Peyer's patch (tissue), 4 donors: ENCODE data around the gene ZNF106. TPM values are rescaled to one million over a fixed set of nuclear protein-coding genes. Genes with fewer than 3 reads are reported as not detected.
A peak's percentile ranks its signal among the peaks of the same experiment; 100 is the strongest.

Experiments
- DNase-seq, 3 donors: peaks; one replicate each; pipeline ENCODE4 v3.0.0-alpha.2; 2017 to 2019
- H3K27ac ChIP-seq, 4 donors: fragments of 200-600 bp; sonication (generic); one replicate each; pipeline ENCODE4 v1.5.1; 2016 to 2019
- H3K27me3 ChIP-seq, 2 donors: fragments of 200-600 bp; sonication (generic); one replicate each; pipeline ENCODE4 v1.5.1; 2019
- H3K36me3 ChIP-seq, 3 donors: fragments of 200-600 bp; sonication (generic); one replicate each; pipeline ENCODE4 v1.5.1; 2016 to 2019
- H3K4me1 ChIP-seq, 4 donors: fragments of 200-600 bp; sonication (generic); one replicate each; pipeline ENCODE4 v1.5.1; 2016 to 2019
- H3K4me3 ChIP-seq, 4 donors: fragments of 200-600 bp; sonication (generic); 1 replicate in 3 of 4; 2 replicates in 1 of 4; pipeline ENCODE4 v1.5.1; 2016 to 2019; ENCODE audit warnings: mild to moderate bottlenecking in 1 of 4
- H3K9me3 ChIP-seq, 4 donors: fragments of 200-600 bp; sonication (generic); one replicate each; pipeline ENCODE4 v1.5.1; 2016 to 2019; ENCODE audit warnings: mild to moderate bottlenecking in 1 of 4
- CTCF ChIP-seq, 6 experiments: fragments of 450-650 bp in 4 of 6; fragments of 200-600 bp in 2 of 6; sonication (generic) in 1 of 6; IDR thresholded peaks; one replicate each; pipeline ENCODE4 v1.5.1; 2017 to 2019; ENCODE audit warnings: antibody characterized with exemption in 6 of 6, mild to moderate bottlenecking in 3 of 6, moderate library complexity in 1 of 6
- POLR2A ChIP-seq, 2 donors: fragments of 450-650 bp; IDR thresholded peaks; one replicate each; pipeline ENCODE4 v1.5.1; 2017; ENCODE audit warnings: antibody characterized with exemption in 2 of 2, mild to moderate bottlenecking in 2 of 2, moderate library complexity in 2 of 2
- total RNA-seq, 4 donors: library from RNA; depleted of rRNA; stranded (reverse); fragments of >200 nt; gene quantifications; one replicate each; pipeline ENCODE4 v1.1.0, GENCODE V29; 2016

ZNF106 gene
- total RNA-seq: 10 to 100 TPM; 31.7 to 74.3 (median 42.1) TPM

GRCh38 chr15:42490671-42491538 lies at the start of gene ZNF106:
ZNF106 (minus strand) TSS chr15:42491141; CDS start chr15:42472289, 18,852 bp downstream.
- H3K9me3 ChIP-seq: no peaks in the 10 kb centered on the region
- no peaks in the 10 kb centered on the region for H3K27me3 ChIP-seq
- peak within 1 kb of the TSS; percentile 86 to 94 (median 90) for H3K27ac ChIP-seq
- no peaks in the 10 kb centered on the region for H3K36me3 ChIP-seq
- peak; percentile 80 to 92 (median 87) for DNase-seq
- peaks cover 0 to 31% (median 4%) of the 10 kb centered on the region in 4 donors for H3K4me1 ChIP-seq
- H3K4me3 ChIP-seq: peak within 1 kb of the TSS; percentile 76 to 91 (median 88)
- peak; percentile 83 to 87 for TF ChIP-seq POLR2A (IDR thresholded peaks at IDR 0.05)
- TF ChIP-seq CTCF (IDR thresholded peaks at IDR 0.05): peak in 1 of 6 experiments; percentile 6

- no peak for DNase-seq
- H3K27ac ChIP-seq: no peak overlapping the region
- TF ChIP-seq CTCF (IDR thresholded peaks at IDR 0.05): no peak
- no peak for TF ChIP-seq POLR2A (IDR thresholded peaks at IDR 0.05)
- H3K27me3 ChIP-seq: no peaks in the 10 kb centered on the region
- no peaks in the 10 kb centered on the region for H3K9me3 ChIP-seq
- H3K36me3 ChIP-seq: peaks cover 0 to 54% (median 0%) of the 10 kb centered on the region in 3 donors
- H3K4me3 ChIP-seq: no peak overlapping the region
- H3K4me1 ChIP-seq: no peaks in the 10 kb centered on the region
Measured at GRCh38 chr15:42533246-42533645, 42.3 kb upstream of the ZNF106 start.

GRCh38 chr15:42528970-42529369 lies 38.0 kb upstream of the ZNF106 start:
- Histone ChIP-seq H3K9me3 (no peaks in the 10 kb centered on the region), H3K27ac (no peak overlapping the region), H3K27me3 (no peaks in the 10 kb centered on the region), H3K4me3 (no peak overlapping the region), H3K36me3 (peaks cover 0 to 75% (median 0%) of the 10 kb centered on the region in 3 donors), H3K4me1 (no peaks in the 10 kb centered on the region)
- DNase-seq: no peak
- TF ChIP-seq POLR2A (IDR thresholded peaks at IDR 0.05) (no peak), CTCF (IDR thresholded peaks at IDR 0.05) (no peak)

GRCh38 chr15:42523331-42523730 lies 32.4 kb upstream of the ZNF106 start:
- no peak overlapping the region for H3K4me3 ChIP-seq
- H3K4me1 ChIP-seq: no peaks in the 10 kb centered on the region
- DNase-seq: no peak
- H3K9me3 ChIP-seq: no peaks in the 10 kb centered on the region
- TF ChIP-seq POLR2A (IDR thresholded peaks at IDR 0.05) (no peak), CTCF (IDR thresholded peaks at IDR 0.05) (no peak)
- peaks cover 0 to 66% (median 0%) of the 10 kb centered on the region in 3 donors for H3K36me3 ChIP-seq
- H3K27ac ChIP-seq: no peak overlapping the region
- no peaks in the 10 kb centered on the region for H3K27me3 ChIP-seq

GRCh38 chr15:42511007-42511391 lies 20.1 kb upstream of the ZNF106 start:
- TF ChIP-seq CTCF (IDR thresholded peaks at IDR 0.05): no peak
- Histone ChIP-seq H3K36me3 (peaks cover 0 to 38% (median 0%) of the 10 kb centered on the region in 3 donors), H3K4me3 (no peak overlapping the region), H3K27ac (no peak overlapping the region), H3K9me3 (no peaks in the 10 kb centered on the region), H3K27me3 (no peaks in the 10 kb centered on the region), H3K4me1 (no peaks in the 10 kb centered on the region)
- DNase-seq: no peak
